ENCODE data around the gene ARF3. TPM values are rescaled to one million over a fixed set of nuclear protein-coding genes. Genes with fewer than 3 reads are reported as not detected.

The ARF3 gene
- total and polyA plus RNA-seq, 9 of the 15 experiments (the other 6 are each of a cell fraction or from before 2014, with no cell fraction given) = 5.9 to 170 (median 64.4) TPM

GRCh38 chr12:48995086-48995879, 38.0 kb upstream of the ARF3 start (continued):
- TF ChIP-seq REST (IDR thresholded peaks at IDR 0.05; ENCODE audit: borderline replicate concordance) = peak; percentile 40; the same call in 1 of the 2 replicates
- no peak for TF ChIP-seq REST (CRISPR knock-in tag; IDR thresholded peaks at IDR 0.05; ENCODE audit: low read depth)
- TF ChIP-seq BCOR (IDR thresholded peaks at IDR 0.05) = peak; percentile 40; the same call in 1 of the 2 replicates
- TF ChIP-seq RBM25 (IDR thresholded peaks at IDR 0.05; ENCODE audit: low read depth, low read length, severe bottlenecking) = peak; percentile 14
- 0 out of 2 replicates have a peak, but pooled peaks have one; percentile 55 for TF ChIP-seq ZNF384 (IDR thresholded peaks at IDR 0.05; ENCODE audit: low read depth, low read length)
- TF ChIP-seq HIVEP1 (CRISPR knock-in tag; IDR thresholded peaks at IDR 0.05) = no peak
- TF ChIP-seq CTBP1 (IDR thresholded peaks at IDR 0.05; ENCODE audit: borderline replicate concordance) = 0 out of 2 replicates have a peak, but pooled peaks have one; percentile 16
- peak; percentile 60 to 78 for TF ChIP-seq RAD21 (CRISPR knock-in tag; conservative IDR thresholded peaks at IDR 0.05 in 1 of 2, IDR thresholded peaks at IDR 0.05 in 1 of 2)
- no peak for TF ChIP-seq ZNF398 (CRISPR knock-in tag; IDR thresholded peaks at IDR 0.05)

All from K562 (cell line).